ENCODE results near the gene CHID1.

DNA sequence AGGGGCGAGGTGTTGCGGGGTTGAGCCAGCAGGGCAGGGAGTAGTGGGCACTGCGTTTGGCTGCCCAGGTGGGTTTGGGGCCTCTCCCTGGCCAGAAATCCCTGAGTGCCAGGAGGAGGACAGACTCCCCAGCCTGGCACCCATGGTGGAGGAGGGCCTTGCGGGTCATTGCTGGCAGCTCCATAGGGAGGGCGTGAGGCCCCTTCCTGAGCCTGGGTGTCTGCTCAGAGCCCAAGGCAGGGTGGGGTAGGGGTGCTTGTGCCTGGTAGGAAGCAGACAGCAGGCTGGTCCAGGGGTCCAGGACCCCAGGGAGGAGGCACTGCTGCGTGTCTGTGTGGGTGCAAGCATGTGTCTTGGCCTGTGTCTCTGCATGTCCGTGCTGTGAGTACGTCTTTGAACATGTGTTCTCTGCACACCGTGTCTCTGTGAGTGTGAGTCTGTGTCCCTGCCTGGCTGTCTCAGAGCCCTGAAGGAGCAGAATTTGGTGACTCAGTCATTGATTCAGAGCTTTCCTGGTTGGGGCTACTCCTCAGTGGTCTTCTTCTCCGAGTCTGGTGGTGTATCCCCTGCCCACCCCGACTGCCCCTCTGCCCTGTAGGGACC lies 64.0 kb downstream of the CHID1 start:
- TF ChIP-seq, protein P1, sequence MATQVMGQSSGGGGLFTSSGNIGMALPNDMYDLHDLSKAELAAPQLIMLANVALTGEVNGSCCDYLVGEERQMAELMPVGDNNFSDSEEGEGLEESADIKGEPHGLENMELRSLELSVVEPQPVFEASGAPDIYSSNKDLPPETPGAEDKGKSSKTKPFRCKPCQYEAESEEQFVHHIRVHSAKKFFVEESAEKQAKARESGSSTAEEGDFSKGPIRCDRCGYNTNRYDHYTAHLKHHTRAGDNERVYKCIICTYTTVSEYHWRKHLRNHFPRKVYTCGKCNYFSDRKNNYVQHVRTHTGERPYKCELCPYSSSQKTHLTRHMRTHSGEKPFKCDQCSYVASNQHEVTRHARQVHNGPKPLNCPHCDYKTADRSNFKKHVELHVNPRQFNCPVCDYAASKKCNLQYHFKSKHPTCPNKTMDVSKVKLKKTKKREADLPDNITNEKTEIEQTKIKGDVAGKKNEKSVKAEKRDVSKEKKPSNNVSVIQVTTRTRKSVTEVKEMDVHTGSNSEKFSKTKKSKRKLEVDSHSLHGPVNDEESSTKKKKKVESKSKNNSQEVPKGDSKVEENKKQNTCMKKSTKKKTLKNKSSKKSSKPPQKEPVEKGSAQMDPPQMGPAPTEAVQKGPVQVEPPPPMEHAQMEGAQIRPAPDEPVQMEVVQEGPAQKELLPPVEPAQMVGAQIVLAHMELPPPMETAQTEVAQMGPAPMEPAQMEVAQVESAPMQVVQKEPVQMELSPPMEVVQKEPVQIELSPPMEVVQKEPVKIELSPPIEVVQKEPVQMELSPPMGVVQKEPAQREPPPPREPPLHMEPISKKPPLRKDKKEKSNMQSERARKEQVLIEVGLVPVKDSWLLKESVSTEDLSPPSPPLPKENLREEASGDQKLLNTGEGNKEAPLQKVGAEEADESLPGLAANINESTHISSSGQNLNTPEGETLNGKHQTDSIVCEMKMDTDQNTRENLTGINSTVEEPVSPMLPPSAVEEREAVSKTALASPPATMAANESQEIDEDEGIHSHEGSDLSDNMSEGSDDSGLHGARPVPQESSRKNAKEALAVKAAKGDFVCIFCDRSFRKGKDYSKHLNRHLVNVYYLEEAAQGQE (IDR thresholded peaks at IDR 0.05; ENCODE audit: unreplicated experiment), result no peak
- TF ChIP-seq JUNB (IDR thresholded peaks at IDR 0.05; ENCODE audit: unreplicated experiment) (no peak), CTCF (conservative IDR thresholded peaks at IDR 0.05; ENCODE audit: low read depth in 2 of 2) (no peak), EZH2phosphoT487 (IDR thresholded peaks at IDR 0.05; ENCODE audit: unreplicated experiment) (no peak), EZH2 (IDR thresholded peaks at IDR 0.05; ENCODE audit: low read depth, unreplicated experiment) (no peak), CREB1 (CRISPR knock-in tag; IDR thresholded peaks at IDR 0.05; ENCODE audit: low read depth) (no peak), POLR2AphosphoS5 (IDR thresholded peaks at IDR 0.05; ENCODE audit: low read depth) (no peak)

Data from GM23338 (cell line).